ENCODE measurements around the gene NWD2. TPM values are rescaled to one million over a fixed set of nuclear protein-coding genes. Genes with fewer than 3 reads are reported as not detected.

NWD2 gene
- total and polyA plus RNA-seq, 7 donors = 0.01 to 0.03 TPM; not detected in 5

GRCh38 chr4:37440501-37440900 lies 196.0 kb downstream of the NWD2 start:
- no peaks in the 10 kb centered on the region for H3K4me1 ChIP-seq
- 93 to 97% (median 94%) methylated on average over 2 of the region's 2 CpGs for WGBS, 3 donors
- H3K27ac ChIP-seq = no peak overlapping the region
- TF ChIP-seq CTCF (IDR thresholded peaks at IDR 0.05) = no peak
- no peak for DNase-seq
- H3K36me3 ChIP-seq (ENCODE audit: insufficient read depth in 1 of 2, low read depth in 1 of 2) = no peaks in the 10 kb centered on the region
- H3K4me3 ChIP-seq = no peak overlapping the region
- ATAC-seq = no peak
- peaks cover 0 to 3% (median 0%) of the 10 kb centered on the region in 3 donors for H3K27me3 ChIP-seq (ENCODE audit: insufficient read depth in 3 of 3, low read length in 2 of 3)
- intact Hi-C loops (cut with DNase I) = no loop called here
- H3K9me3 ChIP-seq = no peaks in the 10 kb centered on the region

GRCh38 chr4:37441231-37442061 lies 196.9 kb downstream of the NWD2 start:
- no peak for ATAC-seq
- intact Hi-C loops (cut with DNase I) = no loop called here
- TF ChIP-seq CTCF (IDR thresholded peaks at IDR 0.05) = no peak

GRCh38 chr4:37442062-37442323 lies 197.4 kb downstream of the NWD2 start:
- DNase-seq = no peak
- 4 to 16% (median 10%) methylated on average over 1 of the region's 1 CpG for WGBS, 3 donors
- no peak overlapping the region for H3K4me3 ChIP-seq
- no peak overlapping the region for H3K27ac ChIP-seq
- H3K36me3 ChIP-seq (ENCODE audit: insufficient read depth in 1 of 2, low read depth in 1 of 2) = no peaks in the 10 kb centered on the region
- intact Hi-C loops (cut with DNase I) = no loop called here
- peaks cover 0 to 3% (median 0%) of the 10 kb centered on the region in 3 donors for H3K27me3 ChIP-seq (ENCODE audit: insufficient read depth in 3 of 3, low read length in 2 of 3)
- TF ChIP-seq CTCF (IDR thresholded peaks at IDR 0.05) = no peak
- no peaks in the 10 kb centered on the region for H3K9me3 ChIP-seq
- no peak for ATAC-seq
- no peaks in the 10 kb centered on the region for H3K4me1 ChIP-seq

More at GRCh38 chr4:37441231-37442061, 196.9 kb downstream of the NWD2 start:
- no peaks in the 10 kb centered on the region for H3K9me3 ChIP-seq
- no peak overlapping the region for H3K27ac ChIP-seq
- H3K27me3 ChIP-seq (ENCODE audit: insufficient read depth in 3 of 3, low read length in 2 of 3) = peaks cover 0 to 3% (median 0%) of the 10 kb centered on the region in 3 donors
- DNase-seq = no peak
- H3K4me3 ChIP-seq = no peak overlapping the region
- 63 to 71% (median 68%) methylated on average over 9 of the region's 9 CpGs for WGBS, 3 donors
- no peaks in the 10 kb centered on the region for H3K4me1 ChIP-seq
- no peaks in the 10 kb centered on the region for H3K36me3 ChIP-seq (ENCODE audit: insufficient read depth in 1 of 2, low read depth in 1 of 2)

GRCh38 chr4:37443137-37443536 lies 198.6 kb downstream of the NWD2 start:
- 65 to 75% (median 73%) methylated on average over 4 of the region's 4 CpGs for WGBS, 3 donors
- peaks cover 0 to 3% (median 0%) of the 10 kb centered on the region in 3 donors for H3K27me3 ChIP-seq (ENCODE audit: insufficient read depth in 3 of 3, low read length in 2 of 3)

More at GRCh38 chr4:37443137-37443536, 198.6 kb downstream of the NWD2 start:
- no peak overlapping the region for H3K27ac ChIP-seq
- no peaks in the 10 kb centered on the region for H3K9me3 ChIP-seq
- TF ChIP-seq CTCF (IDR thresholded peaks at IDR 0.05) = no peak
- no peak overlapping the region for H3K4me3 ChIP-seq
- intact Hi-C loops (cut with DNase I) = no loop called here
- ATAC-seq (no peak), DNase-seq (no peak)
- H3K4me1 ChIP-seq = no peaks in the 10 kb centered on the region
- no peaks in the 10 kb centered on the region for H3K36me3 ChIP-seq (ENCODE audit: insufficient read depth in 1 of 2, low read depth in 1 of 2)

Data from psoas muscle (tissue), 8 donors.